Measurements from ENCODE around the gene TKTL1.

DNA sequence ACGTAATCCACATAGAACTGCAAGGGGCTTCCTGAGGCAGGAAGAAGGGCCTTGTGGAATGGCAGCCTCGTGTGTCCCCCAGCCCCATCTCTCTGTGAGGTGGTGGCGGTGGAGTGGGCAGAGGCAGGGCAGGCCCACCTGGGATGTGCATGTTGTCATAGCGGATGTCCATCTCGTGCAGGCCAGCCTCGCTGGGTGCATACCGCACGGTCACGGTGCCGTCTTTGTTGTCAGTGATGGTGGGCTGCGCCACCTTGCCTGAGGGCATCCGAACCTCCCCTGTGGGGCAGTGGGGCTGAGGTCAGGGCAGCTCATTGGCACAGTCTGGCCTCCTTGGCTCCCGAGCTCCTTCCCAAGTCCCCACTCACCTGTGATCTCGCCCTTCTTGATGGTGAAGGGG, 58.4 kb downstream of the TKTL1 start:
- TF ChIP-seq, protein P1, sequence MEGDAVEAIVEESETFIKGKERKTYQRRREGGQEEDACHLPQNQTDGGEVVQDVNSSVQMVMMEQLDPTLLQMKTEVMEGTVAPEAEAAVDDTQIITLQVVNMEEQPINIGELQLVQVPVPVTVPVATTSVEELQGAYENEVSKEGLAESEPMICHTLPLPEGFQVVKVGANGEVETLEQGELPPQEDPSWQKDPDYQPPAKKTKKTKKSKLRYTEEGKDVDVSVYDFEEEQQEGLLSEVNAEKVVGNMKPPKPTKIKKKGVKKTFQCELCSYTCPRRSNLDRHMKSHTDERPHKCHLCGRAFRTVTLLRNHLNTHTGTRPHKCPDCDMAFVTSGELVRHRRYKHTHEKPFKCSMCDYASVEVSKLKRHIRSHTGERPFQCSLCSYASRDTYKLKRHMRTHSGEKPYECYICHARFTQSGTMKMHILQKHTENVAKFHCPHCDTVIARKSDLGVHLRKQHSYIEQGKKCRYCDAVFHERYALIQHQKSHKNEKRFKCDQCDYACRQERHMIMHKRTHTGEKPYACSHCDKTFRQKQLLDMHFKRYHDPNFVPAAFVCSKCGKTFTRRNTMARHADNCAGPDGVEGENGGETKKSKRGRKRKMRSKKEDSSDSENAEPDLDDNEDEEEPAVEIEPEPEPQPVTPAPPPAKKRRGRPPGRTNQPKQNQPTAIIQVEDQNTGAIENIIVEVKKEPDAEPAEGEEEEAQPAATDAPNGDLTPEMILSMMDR (conservative IDR thresholded peaks at IDR 0.05; ENCODE audit: low read depth, low read length), result no peak
- no peak for TF ChIP-seq RFX5 (IDR thresholded peaks at IDR 0.05; ENCODE audit: low read depth, low read length)
